HG03520 (cell line): ENCODE results near the gene SERGEF.
"Not testable (repeated sequence)": the region's sequence is repeated elsewhere in the genome, so short reads cannot be mapped to it uniquely, and the experiment has no call there.

Experiments
- ATAC-seq: cut with Tn5 transposase; IDR thresholded peaks from one replicate; pipeline ENCODE4 v1.9.1; 2021; ENCODE audit warnings: mild to moderate bottlenecking, moderate library complexity; ENCODE audit not compliant: unreplicated experiment

SERGEF gene

DNA sequence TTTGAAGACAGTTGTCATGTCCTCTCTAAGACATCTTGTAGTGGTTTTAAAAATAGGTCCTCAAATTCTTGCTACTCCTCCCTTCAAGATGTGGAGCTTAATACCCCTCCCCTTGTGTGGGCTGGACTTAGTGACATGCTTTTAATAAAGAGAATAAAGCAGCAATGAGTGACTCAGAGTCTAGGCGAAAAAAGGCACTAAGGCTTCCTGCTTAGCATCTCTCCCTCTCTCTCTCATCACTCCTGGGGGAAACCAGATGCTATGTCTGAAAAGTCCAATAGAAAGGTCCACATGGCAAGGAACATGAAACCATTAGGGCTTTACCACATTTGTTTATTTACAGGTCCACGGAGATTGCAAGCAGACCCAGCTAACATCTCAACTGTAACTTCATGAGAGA is 11.7 kb downstream of the SERGEF start:
- ATAC-seq = no peak

DNA sequence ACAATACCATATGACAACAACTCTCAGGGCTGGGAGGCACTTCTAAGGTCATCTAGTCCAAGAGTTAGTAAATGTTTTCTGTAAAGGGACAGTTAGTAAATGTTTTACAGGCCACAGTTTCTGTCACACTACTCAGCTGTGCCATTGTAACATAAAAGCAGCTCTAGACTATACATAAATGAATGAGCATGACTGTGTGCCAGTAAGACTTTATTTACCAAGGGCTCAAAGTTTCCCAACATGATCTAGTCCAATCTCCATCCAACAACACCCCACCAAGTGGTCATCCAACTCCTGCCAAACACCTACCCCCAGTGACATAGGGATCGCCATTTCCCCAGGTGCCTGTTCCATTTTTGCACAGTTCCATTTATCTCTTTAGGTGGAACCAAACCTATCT is 12.1 kb downstream of the SERGEF start:
- no peak for ATAC-seq

DNA sequence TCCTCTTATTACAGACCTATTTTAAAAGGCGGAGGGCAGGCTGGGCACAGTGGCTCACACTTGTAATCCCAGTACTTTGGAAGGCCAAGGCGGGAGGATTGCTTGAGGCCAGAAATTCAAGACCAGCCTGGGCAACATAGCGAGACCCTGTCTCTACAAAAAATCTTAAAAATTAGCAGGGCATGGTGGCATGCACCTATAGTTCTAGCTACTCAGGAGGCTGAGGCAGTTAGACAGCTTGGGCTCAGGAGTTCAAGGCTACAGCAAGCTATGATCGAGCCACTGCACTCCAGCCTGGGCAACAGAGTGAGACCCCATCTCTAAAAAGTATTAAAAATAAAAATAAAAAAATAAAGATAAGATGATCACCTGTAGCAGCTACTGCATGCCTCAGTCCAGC is 12.7 kb downstream of the SERGEF start:
- ATAC-seq = not testable (repeated sequence)

DNA sequence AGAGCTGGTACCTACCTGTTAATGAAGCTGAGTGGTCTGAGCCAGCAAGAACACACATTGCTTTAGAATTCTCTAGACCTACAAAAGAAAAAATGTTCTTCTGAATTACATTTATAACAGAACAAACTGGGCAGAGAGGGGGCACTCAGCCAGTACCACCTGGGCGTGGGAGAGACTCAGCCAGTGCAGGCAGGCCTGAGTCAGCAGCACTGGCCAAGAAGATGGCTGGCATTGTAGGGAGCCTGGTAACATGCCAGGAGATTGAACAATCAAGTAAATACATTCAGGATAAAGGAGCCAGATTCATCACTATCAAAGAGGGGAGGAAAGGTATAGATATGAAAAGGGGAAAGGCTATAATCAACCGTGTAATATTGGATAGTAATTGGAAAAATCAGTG is 19.9 kb downstream of the SERGEF start:
- no peak for ATAC-seq

DNA sequence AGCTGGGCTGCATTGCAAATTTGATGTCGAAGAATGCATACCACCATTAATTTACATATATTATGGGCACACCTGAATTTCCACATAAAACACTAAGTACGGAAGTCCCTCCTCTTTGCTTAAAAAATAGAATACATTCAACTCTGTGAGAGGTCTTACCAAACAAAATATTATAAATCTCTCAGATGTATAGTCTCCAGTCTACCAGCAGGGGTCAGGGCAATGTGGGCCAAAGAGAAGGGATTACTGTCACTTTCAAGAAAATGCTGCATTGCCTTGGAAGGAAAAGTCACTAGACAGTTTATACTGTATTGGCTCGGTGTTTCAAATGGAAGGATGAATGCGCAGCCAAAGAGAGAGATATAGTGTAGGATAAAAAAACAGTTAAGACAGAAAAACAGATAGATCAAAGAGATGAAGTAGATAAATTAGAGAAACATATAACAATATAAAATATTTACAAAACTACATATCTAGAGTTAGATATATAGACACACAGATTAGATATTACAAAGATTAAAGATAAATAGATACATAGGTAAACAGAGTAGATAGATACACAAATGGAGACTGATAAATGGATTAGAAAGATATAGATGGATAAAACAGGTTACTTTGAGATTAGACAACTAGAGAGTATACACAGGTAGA is 20.9 kb downstream of the SERGEF start:
- ATAC-seq = peak; percentile 77

DNA sequence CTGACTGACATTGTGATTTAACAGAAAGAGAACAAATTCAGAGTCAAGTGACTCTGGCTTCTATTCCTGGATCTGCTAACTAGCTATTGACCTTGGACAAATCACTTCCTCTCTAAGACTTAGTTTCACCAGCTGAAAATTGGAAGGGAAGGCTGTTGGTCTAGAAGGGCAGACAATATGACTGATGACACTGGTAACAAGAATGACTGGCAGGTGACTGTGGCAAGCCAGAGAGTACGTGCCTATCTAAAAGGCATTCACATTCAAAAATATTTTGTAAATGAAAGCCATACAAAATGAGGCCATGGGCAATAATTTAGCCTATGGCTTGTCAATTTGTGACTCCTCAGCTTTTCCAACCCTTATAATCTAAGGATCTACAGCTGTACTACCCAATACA is 23.5 kb downstream of the SERGEF start:
- ATAC-seq = no peak

DNA sequence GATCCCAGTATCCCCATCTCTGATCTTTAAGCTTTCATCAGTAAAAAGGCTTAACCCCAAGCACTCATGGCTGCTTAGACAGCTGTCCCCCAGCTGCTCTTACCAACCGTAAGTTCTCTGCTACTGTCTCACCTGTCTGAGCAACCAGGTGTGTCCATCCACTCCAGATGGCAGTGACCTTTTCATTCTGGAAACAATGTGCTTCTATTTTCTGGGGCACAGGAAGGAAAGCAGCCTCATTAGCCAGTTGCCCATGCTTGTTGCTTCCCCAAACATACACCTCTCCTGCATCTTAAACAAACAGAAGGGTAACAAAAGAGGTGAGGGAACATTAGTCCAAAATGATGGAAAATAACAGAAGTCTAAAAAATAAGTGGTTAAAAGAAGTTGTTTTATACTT is 24.4 kb downstream of the SERGEF start:
- ATAC-seq = no peak

DNA sequence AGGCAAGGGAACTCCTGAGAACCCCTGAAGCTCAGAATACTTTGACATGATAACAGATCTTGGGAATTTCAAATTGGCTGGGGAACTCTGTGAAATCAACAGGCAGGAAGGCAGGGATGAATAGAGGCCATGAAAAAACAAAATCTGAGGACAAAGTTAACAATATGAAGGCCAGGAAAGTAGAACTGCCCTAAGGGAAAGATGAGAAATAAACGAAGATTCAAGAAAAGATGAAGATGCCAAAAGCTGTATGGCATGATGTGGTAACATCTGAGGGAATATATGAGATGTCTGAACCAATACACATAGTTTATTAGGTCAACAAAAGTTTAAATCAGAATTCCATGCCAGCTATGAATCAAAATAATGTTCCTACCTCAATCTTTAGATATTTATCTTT is 25.0 kb downstream of the SERGEF start:
- ATAC-seq = no peak

DNA sequence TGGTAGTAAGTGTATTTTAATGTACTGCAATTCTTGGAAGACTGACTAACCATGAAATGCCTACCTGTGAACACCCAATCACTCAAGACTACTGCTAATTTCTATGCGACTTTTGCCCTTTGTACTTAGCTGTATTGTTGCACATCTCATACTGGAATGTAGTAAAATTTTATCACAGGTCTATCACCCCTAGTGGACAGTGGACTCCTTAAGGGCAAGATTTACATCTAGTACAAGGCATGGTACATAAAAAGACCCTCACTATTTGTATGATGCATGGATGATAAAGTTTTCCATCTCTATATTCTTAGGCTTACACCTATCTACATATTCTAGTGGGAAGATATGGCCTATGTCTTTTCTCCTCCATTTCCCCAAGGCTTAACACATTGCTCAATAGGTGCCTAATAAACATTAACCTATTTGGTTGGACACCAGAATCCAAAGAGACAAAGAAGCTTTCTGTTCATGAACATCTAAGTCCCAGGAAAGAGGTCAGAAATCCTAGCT is 26.1 kb downstream of the SERGEF start:
- ATAC-seq = no peak

DNA sequence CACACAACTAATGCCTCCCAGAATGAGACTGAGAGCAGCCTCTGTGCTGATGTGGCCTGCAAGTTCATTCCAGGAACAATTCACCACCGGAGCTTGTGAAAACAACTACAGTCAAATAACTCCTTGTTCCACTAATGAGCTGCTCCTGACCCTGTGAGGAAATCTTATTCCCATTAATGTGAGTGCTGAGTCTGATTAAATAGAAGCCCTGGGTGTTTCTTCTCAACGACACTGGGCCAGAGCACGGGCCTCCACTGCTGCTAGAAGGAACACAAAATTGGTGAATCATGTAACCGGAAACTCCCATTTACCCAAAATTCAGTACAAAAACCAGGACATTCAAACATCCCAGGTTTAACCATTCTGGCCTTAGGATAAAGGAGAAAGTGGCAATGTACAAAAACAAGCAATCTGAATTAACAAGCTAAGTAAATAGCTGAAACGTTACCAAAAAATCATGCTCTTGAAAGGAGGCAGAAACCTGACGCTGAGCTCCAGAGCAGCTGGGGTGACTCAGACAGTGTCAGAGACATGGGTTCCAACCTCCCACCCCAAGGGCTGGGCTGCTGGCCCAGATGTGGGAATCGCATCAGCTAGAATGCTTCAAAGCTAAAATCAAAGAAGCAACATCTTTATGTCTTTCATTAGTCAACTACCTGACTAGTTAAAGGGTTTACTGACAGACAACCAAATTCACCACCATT is 26.7 kb downstream of the SERGEF start:
- no peak for ATAC-seq

DNA sequence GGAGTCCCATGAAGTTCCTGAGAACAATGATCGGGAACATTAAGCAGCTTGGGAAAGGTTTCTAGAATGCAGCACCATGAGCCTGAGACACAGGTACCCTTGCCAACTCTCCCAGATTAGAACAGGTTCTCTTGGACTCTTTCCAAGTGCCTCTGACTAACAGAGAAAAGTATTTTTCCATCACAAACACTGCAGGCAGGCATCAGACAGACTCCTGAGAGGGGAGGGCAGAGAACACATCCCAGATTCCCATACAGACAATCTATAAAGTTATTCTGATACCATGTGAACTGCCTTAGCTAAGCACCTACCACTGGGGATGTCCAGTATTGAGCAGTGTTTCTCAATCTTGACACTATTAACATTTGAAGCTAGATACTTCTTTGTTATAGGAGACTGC is 27.3 kb downstream of the SERGEF start:
- no peak for ATAC-seq

DNA sequence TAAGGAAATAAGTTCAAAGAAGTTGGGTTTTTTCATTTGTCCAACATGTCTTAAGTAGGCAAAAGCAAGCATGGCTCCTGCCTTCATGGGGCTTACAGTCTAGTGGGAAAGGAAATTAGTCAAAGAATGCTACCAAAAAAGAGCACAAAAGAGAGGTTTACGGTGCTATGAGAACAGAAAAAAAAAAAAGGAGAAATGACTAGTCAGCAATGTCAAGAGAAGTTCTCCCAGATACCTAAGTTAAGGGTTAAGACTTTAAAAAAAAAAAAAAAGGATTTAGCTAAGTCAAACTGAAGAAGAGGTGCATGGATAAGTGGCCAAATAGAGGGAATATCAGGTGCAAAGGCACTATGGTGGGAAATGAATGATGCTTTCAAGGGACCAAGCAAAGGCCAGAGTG is 29.3 kb downstream of the SERGEF start:
- no peak for ATAC-seq

DNA sequence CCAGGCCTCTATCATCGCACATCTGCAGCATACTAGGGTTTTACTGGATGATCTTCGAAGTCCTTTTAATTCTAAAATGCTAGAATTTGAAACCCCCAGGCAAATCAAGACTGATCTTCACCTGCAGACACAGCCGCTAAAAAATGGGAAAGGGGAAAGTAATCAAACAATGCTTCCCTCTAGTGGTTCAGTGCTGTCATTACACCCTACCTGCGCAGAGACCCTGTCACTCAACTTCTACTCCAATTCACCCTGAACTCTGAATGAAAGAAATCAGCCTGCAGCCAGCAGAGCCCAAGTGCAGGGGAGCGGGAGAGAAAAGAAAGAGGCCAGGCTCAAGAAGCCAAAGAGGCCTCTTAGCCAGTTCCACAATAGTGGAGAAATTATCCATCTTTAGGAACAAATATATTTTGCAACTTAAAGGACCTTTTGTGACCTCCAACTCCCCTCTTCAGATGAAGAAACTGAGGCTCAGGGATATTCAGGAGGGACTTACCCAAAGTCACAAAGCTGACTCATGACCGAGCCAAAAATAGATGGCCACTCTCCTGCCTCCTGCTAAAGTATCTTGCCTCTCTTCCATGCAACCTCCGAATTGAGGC is 33.0 kb downstream of the SERGEF start:
- ATAC-seq = no peak

DNA sequence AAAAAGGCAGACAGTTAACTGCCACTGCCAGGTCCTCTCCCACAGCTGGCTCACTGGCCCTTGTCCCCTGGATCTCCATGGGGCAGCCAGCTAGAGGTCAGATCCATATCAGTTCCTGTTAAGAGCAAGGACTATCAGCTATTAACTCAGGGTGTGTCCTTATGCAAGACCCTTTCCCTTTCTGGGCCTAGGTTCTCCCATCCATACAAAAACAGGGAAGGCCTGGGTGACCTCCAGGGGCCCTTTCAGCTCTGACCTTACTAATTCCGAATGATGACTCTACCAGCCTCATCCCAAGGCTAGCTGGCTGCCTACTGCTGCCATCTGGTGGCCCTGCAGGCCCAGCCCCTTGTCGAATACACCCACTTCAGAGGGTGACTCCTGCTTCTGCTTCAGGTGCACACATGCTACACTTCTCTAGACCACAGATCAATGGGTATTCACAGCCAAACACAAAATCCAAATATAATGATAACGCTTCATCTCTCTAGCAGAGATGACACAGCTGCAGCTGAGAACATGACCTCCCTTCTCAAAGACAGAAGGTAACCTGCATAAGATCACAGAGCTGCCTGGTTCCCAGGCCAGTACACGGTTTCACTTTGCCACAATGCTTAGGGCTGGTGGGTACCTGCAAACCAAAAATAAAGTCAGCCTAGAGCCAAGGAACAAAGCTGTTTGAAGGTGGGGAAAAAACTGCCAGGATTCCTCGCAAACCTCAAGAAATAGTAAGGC is 34.1 kb downstream of the SERGEF start:
- ATAC-seq = no peak

DNA sequence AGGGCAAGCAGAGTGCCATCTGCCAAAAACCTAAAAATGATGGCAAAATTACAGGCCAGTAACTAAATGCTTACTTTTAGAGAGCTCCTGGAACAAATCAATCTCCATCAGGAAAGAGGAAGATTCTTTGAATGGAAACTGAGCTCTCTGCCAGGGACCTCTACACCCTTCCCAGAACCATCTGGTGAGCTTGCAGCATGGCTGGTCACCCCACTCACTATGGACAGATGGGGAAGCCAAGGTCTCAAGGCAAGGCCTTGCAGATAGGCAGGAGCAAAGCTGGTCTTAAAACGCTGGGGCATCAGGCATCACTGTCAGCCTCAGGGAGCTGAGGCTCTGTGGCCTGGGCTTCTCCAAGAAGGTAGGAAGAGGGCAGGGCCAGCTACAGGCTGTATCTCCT is 36.2 kb downstream of the SERGEF start:
- no peak for ATAC-seq

DNA sequence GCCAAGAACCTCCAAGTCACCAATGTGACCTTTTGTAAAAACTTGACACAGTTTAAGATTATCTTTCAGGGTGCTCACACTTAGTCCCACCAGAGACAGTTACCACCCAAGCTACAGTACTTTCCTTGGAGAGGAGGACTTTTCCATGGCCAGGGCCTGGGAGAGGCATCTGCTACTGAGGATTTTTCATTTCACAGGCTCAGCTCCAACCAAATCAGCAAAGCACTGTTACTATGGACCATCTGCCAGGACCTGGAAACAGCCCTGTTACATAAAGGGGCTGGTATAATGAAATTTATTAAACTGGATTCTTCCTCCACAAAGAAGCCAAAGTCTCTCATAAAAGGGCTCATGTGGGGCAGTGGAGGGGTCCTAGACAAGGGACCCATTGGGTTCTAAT is 38.6 kb downstream of the SERGEF start:
- ATAC-seq = no peak

DNA sequence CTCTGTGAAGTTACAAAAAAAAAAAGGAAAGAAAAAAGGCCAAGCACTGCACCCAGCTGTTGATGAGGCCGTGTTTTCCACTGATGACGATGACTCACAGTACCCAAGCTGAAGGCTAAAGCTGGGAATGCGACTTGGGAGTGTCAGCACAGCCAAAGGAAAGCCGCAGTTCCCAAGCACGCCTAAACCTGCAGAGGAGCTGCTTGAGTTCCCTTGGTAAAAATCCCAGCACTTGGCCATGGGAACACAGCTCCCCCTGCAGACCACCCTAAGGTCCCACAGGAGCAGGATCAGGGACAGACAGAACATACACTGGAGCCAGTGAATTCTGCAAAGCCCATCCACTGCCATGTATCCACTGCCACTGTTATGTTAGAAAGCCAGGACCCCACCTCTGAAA is 39.9 kb downstream of the SERGEF start:
- no peak for ATAC-seq

DNA sequence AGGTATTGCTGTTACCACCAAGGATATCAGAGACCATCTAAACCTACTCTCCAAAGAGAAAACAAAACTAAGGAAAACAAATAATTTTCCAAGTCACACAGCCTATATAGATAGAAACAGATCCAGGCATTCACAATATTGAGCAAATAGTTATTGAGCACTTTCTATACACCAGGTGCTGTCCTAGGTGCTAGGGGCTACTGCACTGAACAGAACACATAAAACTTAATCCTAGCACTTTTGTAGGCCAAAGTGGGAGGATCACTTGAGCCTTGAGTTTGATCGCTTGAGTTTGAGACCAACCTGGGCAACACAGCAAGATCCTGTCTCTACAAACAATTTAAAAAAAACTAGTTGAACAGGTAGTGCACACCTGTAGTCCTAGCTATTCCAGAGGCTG is 44.6 kb downstream of the SERGEF start:
- no peak for ATAC-seq

DNA sequence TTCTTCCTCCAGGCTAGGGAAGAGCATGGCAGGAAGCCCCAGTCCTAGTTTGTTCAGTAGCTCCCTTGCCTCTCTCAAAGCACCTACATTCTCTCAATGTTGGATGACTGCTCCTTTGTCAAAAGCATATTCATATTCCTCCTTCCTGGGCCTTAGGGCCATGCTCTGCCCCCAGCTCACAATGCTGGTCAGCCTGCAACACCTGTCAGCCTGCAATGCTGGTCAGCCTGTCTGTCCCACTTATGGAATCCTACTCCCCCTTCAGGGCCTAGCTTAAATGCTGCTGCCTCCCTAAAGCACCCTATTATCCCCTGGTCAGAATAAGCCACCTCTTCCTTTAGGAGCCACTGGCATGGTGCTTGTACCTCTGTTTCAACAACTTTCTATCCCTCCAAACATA is 45.2 kb downstream of the SERGEF start:
- ATAC-seq = no peak

DNA sequence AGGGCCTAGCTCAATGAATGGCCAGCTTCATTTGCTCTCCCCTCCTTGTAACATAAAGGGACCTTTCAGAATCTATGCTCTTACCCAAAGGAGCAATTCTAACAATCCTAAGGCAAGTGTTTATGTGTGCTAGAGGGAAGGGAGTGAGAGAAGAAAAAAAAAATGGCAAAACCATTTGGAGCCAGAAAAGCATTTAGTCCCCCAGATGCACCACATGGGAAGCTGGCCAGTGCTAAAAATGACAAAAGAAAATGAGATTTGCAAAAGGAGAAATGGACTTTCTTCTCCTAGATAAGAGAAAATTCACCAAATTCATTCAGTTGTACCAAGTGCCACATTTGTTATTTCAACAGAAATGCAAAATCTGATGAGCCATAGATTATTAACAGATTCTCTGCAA is 52.8 kb downstream of the SERGEF start:
- ATAC-seq = no peak

DNA sequence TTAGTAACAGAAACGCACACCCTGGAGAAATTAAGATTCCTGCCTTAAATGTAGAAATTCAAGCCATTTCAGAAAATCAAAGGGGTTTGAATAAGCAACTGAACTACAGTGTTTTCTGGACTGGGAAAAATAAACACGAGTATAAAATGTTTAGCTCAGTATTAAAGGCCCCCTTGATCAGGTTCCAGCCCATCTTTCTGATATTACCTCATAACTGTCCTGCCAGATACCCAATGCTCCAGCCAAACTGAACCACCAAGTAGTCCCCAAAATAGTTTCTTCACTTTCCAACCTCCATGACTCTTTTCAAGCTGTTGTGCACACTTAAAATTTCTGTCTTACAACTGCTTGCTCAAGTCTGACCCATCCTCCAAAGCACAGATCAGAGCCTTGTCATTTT is 54.4 kb downstream of the SERGEF start:
- ATAC-seq = no peak
